ENCODE measurements around the gene ITPR3.

The ITPR3 gene

GRCh38 chr6:33702345-33702977 lies 81.3 kb downstream of the ITPR3 start:
- TF ChIP-seq JUND (IDR thresholded peaks at IDR 0.05; ENCODE audit: low read depth), result no peak
- peak; percentile 53 to 77 for DNase-seq (ENCODE audit: low read depth in 1 of 2, low spot score in 1 of 2)
- in situ Hi-C loops (cut with HindIII; ENCODE audit: low pct_unique_long_range_greater_than_20kb, low sequenced_read_pairs), result no loop called here

- no peak for DNase-seq (ENCODE audit: low read depth in 1 of 2, low spot score in 1 of 2)
- in situ Hi-C loops (cut with HindIII; ENCODE audit: low pct_unique_long_range_greater_than_20kb, low sequenced_read_pairs), result no loop called here
- TF ChIP-seq JUND (IDR thresholded peaks at IDR 0.05; ENCODE audit: low read depth), result no peak
Measured at GRCh38 chr6:33704215-33705066, 83.3 kb downstream of the ITPR3 start.

- peak in 1 of 2 experiments; percentile 46 for DNase-seq (ENCODE audit: low read depth in 1 of 2, low spot score in 1 of 2)
- TF ChIP-seq JUND (IDR thresholded peaks at IDR 0.05; ENCODE audit: low read depth), result no peak
- in situ Hi-C loops (cut with HindIII; ENCODE audit: low pct_unique_long_range_greater_than_20kb, low sequenced_read_pairs), result no loop called here
Measured at GRCh38 chr6:33705268-33705885, 84.3 kb downstream of the ITPR3 start.

- no peak for TF ChIP-seq JUND (IDR thresholded peaks at IDR 0.05; ENCODE audit: low read depth)
- in situ Hi-C loops (cut with HindIII; ENCODE audit: low pct_unique_long_range_greater_than_20kb, low sequenced_read_pairs), result no loop called here
- DNase-seq (ENCODE audit: low read depth in 1 of 2, low spot score in 1 of 2), result no peak
Measured at GRCh38 chr6:33705955-33706725, 85.0 kb downstream of the ITPR3 start.

- no peak for TF ChIP-seq JUND (IDR thresholded peaks at IDR 0.05; ENCODE audit: low read depth)
- in situ Hi-C loops (cut with HindIII; ENCODE audit: low pct_unique_long_range_greater_than_20kb, low sequenced_read_pairs), result no loop called here
- no peak for DNase-seq (ENCODE audit: low read depth in 1 of 2, low spot score in 1 of 2)
Measured at GRCh38 chr6:33707771-33708170, 86.6 kb downstream of the ITPR3 start.

GRCh38 chr6:33708516-33709204 lies 87.5 kb downstream of the ITPR3 start:
- no peak for DNase-seq (ENCODE audit: low read depth in 1 of 2, low spot score in 1 of 2)
- TF ChIP-seq JUND (IDR thresholded peaks at IDR 0.05; ENCODE audit: low read depth), result no peak
- in situ Hi-C loops (cut with HindIII; ENCODE audit: low pct_unique_long_range_greater_than_20kb, low sequenced_read_pairs), result no loop called here

- in situ Hi-C loops (cut with HindIII; ENCODE audit: low pct_unique_long_range_greater_than_20kb, low sequenced_read_pairs), result no loop called here
- DNase-seq (ENCODE audit: low read depth in 1 of 2, low spot score in 1 of 2), result no peak
- no peak for TF ChIP-seq JUND (IDR thresholded peaks at IDR 0.05; ENCODE audit: low read depth)
Measured at GRCh38 chr6:33709605-33710295, 88.6 kb downstream of the ITPR3 start.

- no peak for DNase-seq (ENCODE audit: low read depth in 1 of 2, low spot score in 1 of 2)
- in situ Hi-C loops (cut with HindIII; ENCODE audit: low pct_unique_long_range_greater_than_20kb, low sequenced_read_pairs), result no loop called here
- no peak for TF ChIP-seq JUND (IDR thresholded peaks at IDR 0.05; ENCODE audit: low read depth)
Measured at GRCh38 chr6:33710296-33711121, 89.4 kb downstream of the ITPR3 start.

GRCh38 chr6:33711140-33712129 lies 90.3 kb downstream of the ITPR3 start, which contains the start of gene UQCC2:
TSS of gene UQCC2 (minus strand) at chr6:33711700. CDS start at chr6:33711686, 14 bp downstream.
- in situ Hi-C loops (cut with HindIII; ENCODE audit: low pct_unique_long_range_greater_than_20kb, low sequenced_read_pairs), result no loop called here
- peak; percentile 91 to 97 for DNase-seq (ENCODE audit: low read depth in 1 of 2, low spot score in 1 of 2)
- TF ChIP-seq JUND (IDR thresholded peaks at IDR 0.05; ENCODE audit: low read depth), result no peak

GRCh38 chr6:33712914-33713313 lies 91.8 kb downstream of the ITPR3 start:
- no peak for TF ChIP-seq JUND (IDR thresholded peaks at IDR 0.05; ENCODE audit: low read depth)
- in situ Hi-C loops (cut with HindIII; ENCODE audit: low pct_unique_long_range_greater_than_20kb, low sequenced_read_pairs), result no loop called here
- no peak for DNase-seq (ENCODE audit: low read depth in 1 of 2, low spot score in 1 of 2)

Data from T47D (cell line).